ENCODE measurements around the gene F9. TPM values are rescaled to one million over a fixed set of nuclear protein-coding genes. Genes with fewer than 3 reads are reported as not detected.

The F9 gene
- total RNA-seq, 2 donors from 2014 or later: not detected

- ATAC-seq: no peak
- DNase-seq: no peak
- intact Hi-C loops (cut with DNase I): no loop called here
These were observed 50.5 kb downstream of the F9 start for GRCh38 chrX:139581068-139581467.

- intact Hi-C loops (cut with DNase I): no loop called here
- ATAC-seq: no peak
- no peak for DNase-seq
These were observed 55.1 kb downstream of the F9 start for GRCh38 chrX:139585613-139586012.

- intact Hi-C loops (cut with DNase I): no loop called here
These were observed 65.5 kb downstream of the F9 start for GRCh38 chrX:139596068-139596467.

GRCh38 chrX:139600105-139600504 is 69.6 kb downstream of the F9 start:
- intact Hi-C loops (cut with DNase I): no loop called here
- no peak for DNase-seq
- ATAC-seq: no peak

More at GRCh38 chrX:139596068-139596467, 65.5 kb downstream of the F9 start:
- DNase-seq: no peak
- no peak for ATAC-seq

Other genes with a start within 250 kb of the F9 start
- gene MCF2, start 177.4 kb downstream of the F9 start, total RNA-seq: 1 to 10 TPM in 1 of 2 donors, under 1 TPM in 1; 0.24 to 1.1 TPM